ENCODE data around the gene BNC2.

DNA sequence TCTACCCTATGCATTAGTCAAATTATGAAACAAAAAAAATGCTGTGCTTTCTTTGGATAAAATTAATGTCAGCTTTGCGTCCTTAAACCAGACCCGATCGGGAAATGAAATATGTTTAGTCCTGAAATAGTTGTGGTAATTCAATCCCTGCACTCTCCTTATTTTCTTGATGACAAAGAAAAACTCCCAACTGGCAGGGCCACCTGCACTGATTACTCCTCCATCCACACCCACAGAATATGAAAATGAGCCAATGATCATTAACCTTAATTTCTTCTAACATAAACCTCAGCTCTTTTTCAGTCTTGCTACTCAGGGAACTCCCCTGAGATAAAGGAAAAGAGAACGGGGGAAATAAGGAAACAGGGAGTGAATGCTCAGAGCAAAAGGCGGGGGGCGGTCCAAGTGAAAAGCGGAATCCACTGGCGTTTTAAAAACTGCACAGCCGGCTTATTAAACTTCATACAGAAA, 245.3 kb downstream of the BNC2 start:
- TF ChIP-seq, protein P1, sequence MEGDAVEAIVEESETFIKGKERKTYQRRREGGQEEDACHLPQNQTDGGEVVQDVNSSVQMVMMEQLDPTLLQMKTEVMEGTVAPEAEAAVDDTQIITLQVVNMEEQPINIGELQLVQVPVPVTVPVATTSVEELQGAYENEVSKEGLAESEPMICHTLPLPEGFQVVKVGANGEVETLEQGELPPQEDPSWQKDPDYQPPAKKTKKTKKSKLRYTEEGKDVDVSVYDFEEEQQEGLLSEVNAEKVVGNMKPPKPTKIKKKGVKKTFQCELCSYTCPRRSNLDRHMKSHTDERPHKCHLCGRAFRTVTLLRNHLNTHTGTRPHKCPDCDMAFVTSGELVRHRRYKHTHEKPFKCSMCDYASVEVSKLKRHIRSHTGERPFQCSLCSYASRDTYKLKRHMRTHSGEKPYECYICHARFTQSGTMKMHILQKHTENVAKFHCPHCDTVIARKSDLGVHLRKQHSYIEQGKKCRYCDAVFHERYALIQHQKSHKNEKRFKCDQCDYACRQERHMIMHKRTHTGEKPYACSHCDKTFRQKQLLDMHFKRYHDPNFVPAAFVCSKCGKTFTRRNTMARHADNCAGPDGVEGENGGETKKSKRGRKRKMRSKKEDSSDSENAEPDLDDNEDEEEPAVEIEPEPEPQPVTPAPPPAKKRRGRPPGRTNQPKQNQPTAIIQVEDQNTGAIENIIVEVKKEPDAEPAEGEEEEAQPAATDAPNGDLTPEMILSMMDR (IDR thresholded peaks at IDR 0.05): no peak
- TF ChIP-seq POLR2AphosphoS5 (IDR thresholded peaks at IDR 0.05) (no peak), POLR2A (IDR thresholded peaks at IDR 0.05) (no peak)
